Epidermal melanocyte (primary cell): ENCODE results near the gene GJB1.
A peak's percentile ranks its signal among the peaks of the same experiment; 100 is the strongest.
"Not testable (repeated sequence)": the region's sequence is repeated elsewhere in the genome, so short reads cannot be mapped to it uniquely, and the experiment has no call there.

Source experiments
- DNase-seq: peaks from one replicate; pipeline ENCODE4 v3.0.0; 2011; ENCODE audit warnings: low spot score; ENCODE audit not compliant: insufficient read length

The GJB1 gene

GRCh38 chrX:71254092-71254963 is 31.3 kb downstream of the GJB1 start, which contains the start of gene ZMYM3:
ZMYM3 (minus strand) TSS chrX:71254140; CDS start chrX:71253255, 885 bp downstream.
- peak; percentile 47 for DNase-seq

- no peak for DNase-seq
Observed at GRCh38 chrX:71256051-71256450, 33.0 kb downstream of the GJB1 start.

GRCh38 chrX:71256856-71257255 is 33.8 kb downstream of the GJB1 start:
- DNase-seq, result no peak

GRCh38 chrX:71268624-71269023 is 45.6 kb downstream of the GJB1 start:
- not testable (repeated sequence) for DNase-seq

GRCh38 chrX:71269801-71270395 is 46.9 kb downstream of the GJB1 start:
- DNase-seq, result no peak

GRCh38 chrX:71272313-71272712 is 49.3 kb downstream of the GJB1 start:
- not testable (repeated sequence) for DNase-seq
